Stimulated activated CD8-positive, alpha-beta memory T cell treated with anti-CD3 and anti-CD28 coated beads, Interleukin-4, amount 100 ng/mL, for 24 hours (primary cell): ENCODE data around the gene RNF186.
"Not testable (repeated sequence)": the region's sequence is repeated elsewhere in the genome, so short reads cannot be mapped to it uniquely, and the experiment has no call there.

ENCODE experiments used
- DNase-seq: peaks from one replicate; pipeline ENCODE4 v3.0.0-alpha.2; 2020; ENCODE audit warnings: low read depth

RNF186 gene

GRCh38 chr1:19814681-19815503, at the start of gene RNF186:
Gene RNF186, minus strand, starts transcription at chr1:19815283. Its CDS starts 182 bp downstream, at chr1:19815101.
- no peak for DNase-seq

GRCh38 chr1:19864570-19865160, 49.6 kb upstream of the RNF186 start:
- no peak for DNase-seq

- no peak for DNase-seq
Measured at GRCh38 chr1:19862944-19863343, 47.9 kb upstream of the RNF186 start.

GRCh38 chr1:19861842-19862530, 46.9 kb upstream of the RNF186 start:
- no peak for DNase-seq

GRCh38 chr1:19861034-19861433, 46.0 kb upstream of the RNF186 start:
- no peak for DNase-seq

- DNase-seq = no peak
Measured at GRCh38 chr1:19860418-19860817, 45.3 kb upstream of the RNF186 start.

GRCh38 chr1:19859876-19860275, 44.8 kb upstream of the RNF186 start:
- DNase-seq = no peak

- no peak for DNase-seq
Measured at GRCh38 chr1:19858893-19859292, 43.8 kb upstream of the RNF186 start.

- no peak for DNase-seq
Measured at GRCh38 chr1:19854866-19855265, 39.8 kb upstream of the RNF186 start.

GRCh38 chr1:19852036-19852435, 37.0 kb upstream of the RNF186 start:
- no peak for DNase-seq

- DNase-seq = no peak
Measured at GRCh38 chr1:19850214-19850613, 35.1 kb upstream of the RNF186 start.

GRCh38 chr1:19849307-19849706, 34.2 kb upstream of the RNF186 start:
- DNase-seq = not testable (repeated sequence)

GRCh38 chr1:19847334-19847733, 32.3 kb upstream of the RNF186 start:
- DNase-seq = not testable (repeated sequence)

- DNase-seq = no peak
Measured at GRCh38 chr1:19846338-19846737, 31.3 kb upstream of the RNF186 start.

GRCh38 chr1:19845555-19845954, 30.5 kb upstream of the RNF186 start:
- no peak for DNase-seq

- DNase-seq = no peak
Measured at GRCh38 chr1:19844731-19845495, 29.8 kb upstream of the RNF186 start.

- no peak for DNase-seq
Measured at GRCh38 chr1:19840228-19840627, 25.1 kb upstream of the RNF186 start.

GRCh38 chr1:19837866-19838265, 22.8 kb upstream of the RNF186 start:
- DNase-seq = no peak

- DNase-seq = no peak
Measured at GRCh38 chr1:19835578-19835977, 20.5 kb upstream of the RNF186 start.

- no peak for DNase-seq
Measured at GRCh38 chr1:19831441-19831840, 16.4 kb upstream of the RNF186 start.

GRCh38 chr1:19828546-19828945, 13.5 kb upstream of the RNF186 start:
- no peak for DNase-seq

GRCh38 chr1:19825298-19825697, 10.2 kb upstream of the RNF186 start:
- no peak for DNase-seq
